GM12878 (cell line): Measurements from ENCODE around the gene PABPC4L. TPM values are rescaled to one million over a fixed set of nuclear protein-coding genes. Genes with fewer than 3 reads are reported as not detected.

Experiments
- ATAC-seq: fragments of 200-7000 bp; cut with Tn5 transposase; 3 replicates; pipeline ENCODE4 v1.9.1; 2020; ENCODE audit warnings: mild to moderate bottlenecking, moderate library complexity
- BruUV-seq: library from RNA; stranded (reverse); fragments of 400-500 nt; replicated peaks from 2 replicates; lab custom pipeline; 2021; lab: Mats Ljungman, UMichigan
- CTCF ChIA-PET: fragments of 300-600 bp; sonication (Branson Sonifier 250); formaldehyde crosslinking; extraction: SDS; loops from one replicate; lab custom pipeline; 2021; ENCODE audit warnings: inconsistent platforms; lab: Yijun Ruan, JAX
- POLR2A ChIA-PET: fragments of 350-600 bp; formaldehyde crosslinking; extraction: SDS; loops from one replicate; lab custom pipeline; 2021; ENCODE audit warnings: inconsistent platforms; lab: Charles Lee
- RAD21 ChIA-PET: fragments of 300-600 bp; sonication (Branson Sonifier 250); formaldehyde crosslinking; loops from one replicate; lab custom pipeline; 2023; ENCODE audit warnings: antibody characterized with exemption; ENCODE audit not compliant: unreplicated experiment; lab: Charles Lee
- SMC1A ChIA-PET: fragments of 300-600 bp; sonication (Branson Sonifier 250); formaldehyde crosslinking; loops from one replicate; lab custom pipeline; 2023; ENCODE audit not compliant: unreplicated experiment, uncharacterized antibody; lab: Charles Lee
- DNase-seq: peaks from one replicate; pipeline ENCODE4 v3.0.0-alpha.2; 2011; ENCODE audit warnings: low read depth, low spot score
- FAIRE-seq: peaks from 3 replicates; lab custom pipeline; 2011; peaks lifted over from hg19 to GRCh38; lab: Jason Lieb, UNC
- H2AFZ ChIP-seq: 2 replicates; pipeline ENCODE4 v1.6.0; 2011; ENCODE audit warnings: low read depth, low read length, control low read depth; ENCODE audit not compliant: control insufficient read depth
- H3K27ac ChIP-seq: 2 replicates; pipeline ENCODE4 v1.5.1; 2011; ENCODE audit warnings: control low read depth; ENCODE audit not compliant: control insufficient read depth, insufficient read depth
- H3K27me3 ChIP-seq, 2 experiments: replicated peaks in 1 of 2; 2 replicates each; pipeline versions ENCODE4 v1.6.0 to v1.6.1; 2011; ENCODE audit warnings: low read length in 1 of 2; ENCODE audit not compliant: control insufficient read depth in 2 of 2, insufficient read depth in 2 of 2
- H3K36me3 ChIP-seq, 2 experiments: 2 replicates each; pipeline ENCODE4 v1.5.1; 2011; ENCODE audit warnings: low read length in 1 of 2; ENCODE audit not compliant: control insufficient read depth in 2 of 2, insufficient read depth in 2 of 2
- H3K4me1 ChIP-seq: 2 replicates; pipeline ENCODE4 v1.6.1; 2011; ENCODE audit warnings: mild to moderate bottlenecking, low read length, moderate library complexity, mixed read lengths; ENCODE audit not compliant: control insufficient read depth, insufficient read depth
- H3K4me2 ChIP-seq: 2 replicates; pipeline ENCODE4 v1.6.0; 2011; ENCODE audit warnings: control low read depth; ENCODE audit not compliant: control insufficient read depth, insufficient read depth
- H3K4me3 ChIP-seq: fragments of 200-600 bp; sonication (generic); 2 replicates; pipeline ENCODE4 v1.5.1; 2016
- H3K79me2 ChIP-seq: 2 replicates; pipeline ENCODE4 v1.6.0; 2011; ENCODE audit warnings: low read length; ENCODE audit not compliant: control insufficient read depth, insufficient read depth
- H3K9ac ChIP-seq: 2 replicates; pipeline ENCODE4 v1.8.0; 2011; ENCODE audit warnings: low read length, control low read depth, mixed read lengths; ENCODE audit not compliant: control insufficient read depth, insufficient read depth
- H3K9me3 ChIP-seq: replicated peaks from 3 replicates; pipeline ENCODE4 v1.5.1; 2011; ENCODE audit warnings: mild to moderate bottlenecking, low read length; ENCODE audit not compliant: control insufficient read depth, insufficient read depth
- H4K20me1 ChIP-seq: 2 replicates; pipeline ENCODE4 v1.6.0; 2011; ENCODE audit not compliant: control insufficient read depth, insufficient read depth
- BRCA1 ChIP-seq: IDR thresholded peaks from 2 replicates; pipeline ENCODE4 v1.6.1; 2011; ENCODE audit warnings: low read depth, low read length, improper control_type of control experiment
- CUX1 ChIP-seq: IDR thresholded peaks from 2 replicates; pipeline ENCODE4 v1.6.1; 2012; ENCODE audit warnings: improper control_type of control experiment, low read depth, low read length; ENCODE audit not compliant: insufficient replicate concordance
- DPF2 ChIP-seq: fragments of 450-650 bp; IDR thresholded peaks from 2 replicates; pipeline ENCODE4 v1.6.1; 2017; ENCODE audit warnings: mild to moderate bottlenecking
- ELK1 ChIP-seq: IDR thresholded peaks from 2 replicates; pipeline ENCODE4 v1.6.1; 2012; ENCODE audit warnings: low read depth, low read length, improper control_type of control experiment
- KAT2A ChIP-seq: conservative IDR thresholded peaks from 2 replicates; pipeline ENCODE4 v1.6.1; 2011; ENCODE audit warnings: low read depth, low read length; ENCODE audit not compliant: control insufficient read depth
- NR2C2 ChIP-seq: IDR thresholded peaks from 2 replicates; pipeline ENCODE4 v1.6.1; 2011; ENCODE audit warnings: borderline replicate concordance, low read depth; ENCODE audit not compliant: control insufficient read depth, insufficient read length
- PRDM15 ChIP-seq: fragments of 450-650 bp; formaldehyde crosslinking; IDR thresholded peaks from 2 replicates; pipeline ENCODE4 v1.4.0; 2020; ENCODE audit warnings: mild to moderate bottlenecking, moderate library complexity
- SIX5 ChIP-seq: IDR thresholded peaks from 2 replicates; pipeline ENCODE4 v1.6.1; 2011; ENCODE audit warnings: mild to moderate bottlenecking, low read depth, low read length, moderate library complexity; ENCODE audit not compliant: severe bottlenecking
- SREBF2 ChIP-seq: IDR thresholded peaks from 2 replicates; pipeline ENCODE4 v1.6.1; 2012; ENCODE audit warnings: mild to moderate bottlenecking, low read length
- ZBED1 ChIP-seq: IDR thresholded peaks from 2 replicates; pipeline ENCODE4 v1.6.1; 2016; ENCODE audit warnings: borderline replicate concordance
- ZBTB11 ChIP-seq: fragments of 450-650 bp; formaldehyde crosslinking; IDR thresholded peaks from 2 replicates; pipeline ENCODE4 v1.5.0; 2022; ENCODE audit warnings: mild to moderate bottlenecking, missing genetic modification characterization
- WGBS: methylation state at CpG from one replicate; pipeline ENCODE4 v1.1.6; 2016; ENCODE audit warnings: low lambda C conversion rate; ENCODE audit not compliant: insufficient replicate concordance, insufficient coverage; ENCODE audit errors: missing lambda C conversion rate; 5-methylcytosine and 5-hydroxymethylcytosine counted together
- in situ Hi-C: fragments of 300-500 bp; cut with MboI; formaldehyde crosslinking; loops from 9 replicates; pipeline ENCODE4 v1.14.3; 2018; ENCODE audit warnings: mixed read lengths
- intact Hi-C: fragments of 100-400 bp; cut with micrococcal nuclease; formaldehyde crosslinking; loops from one replicate; pipeline ENCODE4 v1.14.2; 2022; ENCODE audit not compliant: unreplicated experiment
- polyA plus RNA-seq, 11 experiments: library from polyadenylated mRNA; depleted of rRNA in 4 of 11; unstranded in 6 of 11; stranded (reverse) in 5 of 11; fragments of >200 nt; fragmentation: Nextera tagmentation in 4 of 11; fragmentation: Illumina TruSeq in 1 of 11; extraction: Ambion mirVana in 4 of 11; extraction: Trizol in 1 of 11; gene quantifications; 1 replicate in 1 of 11; 2 replicates in 10 of 11; pipeline versions ENCODE4 v1.2.1 to v1.2.3, GENCODE V29; 2011 to 2016; ENCODE audit warnings: inconsistent platforms in 2 of 11, missing spikeins in 2 of 11, low read depth in 1 of 11
- total RNA-seq, 4 experiments: library from RNA; depleted of rRNA in 3 of 4; stranded (reverse); fragments of >200 nt in 3 of 4; fragmentation: Illumina TruSeq in 1 of 4; extraction: Trizol in 1 of 4; gene quantifications; 2 replicates each; pipeline versions ENCODE4 v1.2.1 to v1.2.3, GENCODE V29; 2013 to 2021

The PABPC4L gene
- total and polyA plus RNA-seq, 10 of the 15 experiments (the other 5 are each of a cell fraction or from before 2014, with no cell fraction given) = not detected

GRCh38 chr4:134174271-134174670 is 27.3 kb downstream of the PABPC4L start:
- H3K4me1 ChIP-seq = no peaks in the 10 kb centered on the region
- H2AFZ ChIP-seq = no peak overlapping the region
- ChIA-PET CTCF (no interaction called here), RAD21 (no interaction called here), POLR2A (no interaction called here), SMC1A (no interaction called here)
- H3K27ac ChIP-seq = no peak overlapping the region
- intact Hi-C loops (no loop called here), in situ Hi-C loops (no loop called here)
- H3K36me3 ChIP-seq = no peaks in the 10 kb centered on the region
- H4K20me1 ChIP-seq = no peaks in the 10 kb centered on the region
- H3K4me3 ChIP-seq = no peak overlapping the region
- FAIRE-seq (no peak), ATAC-seq (no peak), DNase-seq (no peak)
- H3K4me2 ChIP-seq = no peak overlapping the region
- no TSS peak for BruUV-seq
- H3K27me3 ChIP-seq = no peaks in the 10 kb centered on the region
- 0% methylated on average over 1 of the region's 1 CpG for WGBS
- no peaks in the 10 kb centered on the region for H3K9me3 ChIP-seq
- H3K9ac ChIP-seq = no peak overlapping the region
- H3K79me2 ChIP-seq = no peaks in the 10 kb centered on the region
- TF ChIP-seq DPF2 (no peak), KAT2A (no peak), BRCA1 (no peak), PRDM15 (CRISPR knock-in tag) (no peak), ELK1 (no peak), NR2C2 (no peak), CUX1 (no peak), ZBTB11 (CRISPR knock-in tag) (no peak), SIX5 (no peak), SREBF2 (no peak), ZBED1 (no peak)
